SK-N-SH (cell line): ENCODE results near the gene TMEM178A. TPM values are rescaled to one million over a fixed set of nuclear protein-coding genes. Genes with fewer than 3 reads are reported as not detected.

Experiments used
- CTCF ChIA-PET: fragments of 300-600, 350-600 bp; formaldehyde crosslinking; extraction: SDS; loops from one replicate; lab custom pipeline; 2021; lab: Yijun Ruan, JAX
- POLR2A ChIA-PET: fragments of 350-600 bp; sonication (Branson Sonifier 250); formaldehyde crosslinking; extraction: SDS; loops from one replicate; lab custom pipeline; 2020; ENCODE audit warnings: antibody characterized with exemption, inconsistent platforms; lab: Yijun Ruan, JAX
- DNase-seq: peaks from one replicate; pipeline ENCODE4 v3.0.0; 2012
- H2AFZ ChIP-seq: fragments of 200-600 bp; sonication (generic); 2 replicates; pipeline ENCODE4 v1.8.1; 2016; ENCODE audit warnings: antibody characterized with exemption, mild to moderate bottlenecking, low read depth
- H3F3A ChIP-seq: fragments of 200-600 bp; sonication (generic); replicated peaks from 2 replicates; pipeline ENCODE3; 2016; ENCODE audit warnings: antibody characterized with exemption, mild to moderate bottlenecking; ENCODE audit not compliant: insufficient read depth
- H3K27ac ChIP-seq, 2 experiments: fragments of 200-500 bp in 1 of 2; fragments of 200-600 bp in 1 of 2; sonication (Bioruptor generic) in 1 of 2; sonication (generic), shearing (Covaris generic) in 1 of 2; 2 replicates each; pipeline versions ENCODE4 v1.5.1 to v1.6.1; 2014 to 2016; ENCODE audit warnings: low read depth in 2 of 2, inconsistent platforms in 1 of 2, low read length in 1 of 2, mild to moderate bottlenecking in 1 of 2, mixed read lengths in 1 of 2
- H3K27me3 ChIP-seq: fragments of 200-600 bp; sonication (generic), shearing (Covaris generic); 2 replicates; pipeline ENCODE4 v1.6.1; 2016; ENCODE audit warnings: mixed run types; ENCODE audit not compliant: insufficient read depth
- H3K36me3 ChIP-seq, 2 experiments: fragments of 200-500 bp in 1 of 2; fragments of 200-600 bp in 1 of 2; sonication (Bioruptor generic) in 1 of 2; sonication (generic) in 1 of 2; replicated peaks in 1 of 2; 2 replicates each; pipeline versions ENCODE3 to v1.5.1; 2014 to 2016; ENCODE audit warnings: low read length in 1 of 2, mild to moderate bottlenecking in 1 of 2; ENCODE audit not compliant: insufficient read depth in 2 of 2, control insufficient read depth in 1 of 2
- H3K4me1 ChIP-seq, 2 experiments: fragments of 200-500 bp in 1 of 2; fragments of 200-600 bp in 1 of 2; sonication (Bioruptor generic) in 1 of 2; sonication (generic), shearing (Covaris generic) in 1 of 2; 2 replicates each; pipeline versions ENCODE4 v1.5.1 to v1.6.1; 2014 to 2016; ENCODE audit warnings: low read depth in 1 of 2, low read length in 1 of 2, mixed run types in 1 of 2; ENCODE audit not compliant: insufficient read depth in 2 of 2, control insufficient read depth in 1 of 2
- H3K4me2 ChIP-seq: fragments of 200-600 bp; sonication (generic), shearing (Covaris generic); 2 replicates; pipeline ENCODE4 v1.6.1; 2017; ENCODE audit warnings: mixed run types
- H3K4me3 ChIP-seq, 2 experiments: fragments of 200-500 bp in 1 of 2; fragments of 200-600 bp in 1 of 2; sonication (Bioruptor generic) in 1 of 2; sonication (generic), shearing (Covaris generic) in 1 of 2; 2 replicates each; pipeline versions ENCODE4 v1.5.1 to v1.8.1; 2014 to 2016; ENCODE audit warnings: low read depth in 2 of 2, inconsistent platforms in 1 of 2, low read length in 1 of 2, mild to moderate bottlenecking in 1 of 2, mixed read lengths in 1 of 2, moderate library complexity in 1 of 2
- H3K79me2 ChIP-seq: fragments of 200-600 bp; sonication (generic); 2 replicates; pipeline ENCODE4 v1.8.1; 2017; ENCODE audit warnings: mild to moderate bottlenecking; ENCODE audit not compliant: insufficient read depth
- H3K9ac ChIP-seq: fragments of 200-600 bp; sonication (generic); 2 replicates; pipeline ENCODE4 v1.6.1; 2017; ENCODE audit warnings: mixed run types
- H3K9me2 ChIP-seq: fragments of 200-600 bp; sonication (generic); 2 replicates; pipeline ENCODE4 v1.6.1; 2017; ENCODE audit warnings: mixed run types
- H3K9me3 ChIP-seq: fragments of 200-600 bp; sonication (generic); 2 replicates; pipeline ENCODE4 v1.6.1; 2017; ENCODE audit warnings: mixed run types, mild to moderate bottlenecking, moderate library complexity
- H4K20me1 ChIP-seq: fragments of 200-600 bp; sonication (generic); 2 replicates; pipeline ENCODE4 v1.6.1; 2017; ENCODE audit warnings: mild to moderate bottlenecking, mixed run types; ENCODE audit not compliant: insufficient read depth
- ELF1 ChIP-seq: IDR thresholded peaks from 2 replicates; pipeline ENCODE4 v1.4.0; 2012
- EP300 ChIP-seq, 2 experiments: IDR thresholded peaks; 2 replicates each; pipeline versions ENCODE4 v1.4.0 to v1.6.1; 2012; ENCODE audit warnings: borderline replicate concordance in 1 of 2, low read depth in 1 of 2, low read length in 1 of 2
- EZH2phosphoT487 ChIP-seq: fragments of 200-600 bp; sonication (generic); IDR thresholded peaks from 2 replicates; pipeline ENCODE4 v1.6.1; 2017; ENCODE audit warnings: low read depth, mixed run types, mild to moderate bottlenecking, antibody characterized with exemption, moderate library complexity, borderline replicate concordance
- GABPA ChIP-seq: IDR thresholded peaks from 2 replicates; pipeline ENCODE4 v1.4.0; 2012; ENCODE audit warnings: low read depth, mild to moderate bottlenecking
- GATA2 ChIP-seq: sonication (generic); formaldehyde crosslinking; IDR thresholded peaks from 2 replicates; pipeline ENCODE4 v1.5.0; 2020; ENCODE audit warnings: mild to moderate bottlenecking, missing genetic modification reagents
- MXI1 ChIP-seq: IDR thresholded peaks from 2 replicates; pipeline ENCODE4 v1.6.1; 2012; ENCODE audit warnings: mild to moderate bottlenecking, low read depth, low read length, improper control_type of control experiment
- NFIC ChIP-seq: IDR thresholded peaks from 2 replicates; pipeline ENCODE4 v1.4.0; 2012; ENCODE audit warnings: borderline replicate concordance
- NRF1 ChIP-seq: IDR thresholded peaks from 2 replicates; pipeline ENCODE4 v1.6.1; 2012; ENCODE audit warnings: low read depth, mild to moderate bottlenecking, low read length
- POLR2AphosphoS5 ChIP-seq: IDR thresholded peaks from 2 replicates; pipeline ENCODE4 v1.6.1; 2012; ENCODE audit warnings: low read depth, low read length
- RCOR1 ChIP-seq: fragments of 150-350 bp; IDR thresholded peaks from 2 replicates; pipeline ENCODE4 v1.6.1; 2017; ENCODE audit warnings: antibody characterized with exemption, low read length
- REST ChIP-seq: IDR thresholded peaks from 2 replicates; pipeline ENCODE4 v1.6.1; 2012; ENCODE audit warnings: mild to moderate bottlenecking, low read depth, low read length, moderate library complexity
- RFX5 ChIP-seq: IDR thresholded peaks from 2 replicates; pipeline ENCODE4 v1.6.1; 2012; ENCODE audit warnings: mild to moderate bottlenecking, improper control_type of control experiment, low read length
- RXRA ChIP-seq: IDR thresholded peaks from 2 replicates; pipeline ENCODE4 v1.4.0; 2012; ENCODE audit warnings: low read depth, mild to moderate bottlenecking, borderline replicate concordance
- SIN3A ChIP-seq: IDR thresholded peaks from 2 replicates; pipeline ENCODE4 v1.6.1; 2012; ENCODE audit warnings: low read depth, mild to moderate bottlenecking, low read length, moderate library complexity, borderline replicate concordance
- SMC3 ChIP-seq: IDR thresholded peaks from 2 replicates; pipeline ENCODE4 v1.6.1; 2012; ENCODE audit warnings: low read depth, low read length, improper control_type of control experiment
- TAF1 ChIP-seq: IDR thresholded peaks from 2 replicates; pipeline ENCODE4 v1.6.1; 2012; ENCODE audit warnings: low read depth, mild to moderate bottlenecking, low read length, moderate library complexity, borderline replicate concordance
- TCF12 ChIP-seq: IDR thresholded peaks from 2 replicates; pipeline ENCODE4 v1.4.0; 2012
- YY1 ChIP-seq: IDR thresholded peaks from 2 replicates; pipeline ENCODE4 v1.4.0; 2012; ENCODE audit warnings: low read depth, mild to moderate bottlenecking
- WGBS: methylation state at CpG from one replicate; pipeline ENCODE4 v1.1.6; 2017; ENCODE audit warnings: low lambda C conversion rate; 5-methylcytosine and 5-hydroxymethylcytosine counted together
- polyA plus RNA-seq, 3 experiments: library from polyadenylated mRNA; depleted of rRNA; stranded (reverse); fragments of >200 nt; gene quantifications; 2 replicates each; pipeline ENCODE4 v1.2.3, GENCODE V29; 2012
- TF ChIP-seq, protein P1 (sequence below): fragments of 200-600 bp; sonication (generic); IDR thresholded peaks from 2 replicates; pipeline ENCODE4 v1.6.1; 2017; ENCODE audit warnings: antibody characterized with exemption, mild to moderate bottlenecking, moderate library complexity

Gene TMEM178A
- polyA plus RNA-seq, 1 of the 3 experiments (the other 2 are of a cell fraction): 0.84 TPM

DNA sequence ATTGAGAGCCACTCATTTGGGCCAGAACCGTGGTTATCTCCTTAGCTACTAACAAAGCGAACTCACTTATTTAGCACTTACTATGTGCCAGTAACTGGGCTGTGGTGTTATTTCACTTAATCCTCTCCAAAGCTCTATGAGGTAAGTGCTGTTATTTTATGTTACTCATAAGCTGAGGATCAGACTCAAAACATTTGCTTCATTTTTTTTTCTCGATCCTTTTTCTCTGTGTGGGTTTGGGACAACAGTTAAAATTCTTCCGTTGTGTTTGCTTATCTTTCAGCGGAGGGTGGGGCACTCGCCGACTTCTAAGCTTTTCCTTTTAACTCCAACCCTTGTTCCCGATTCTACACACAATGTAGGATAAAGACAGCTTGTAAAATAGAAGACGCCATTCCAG is 52.8 kb downstream of the TMEM178A start:
- no peaks in the 10 kb centered on the region for H4K20me1 ChIP-seq
- H3K36me3 ChIP-seq: no peaks in the 10 kb centered on the region
- H3F3A ChIP-seq: no peaks in the 10 kb centered on the region
- no peaks in the 10 kb centered on the region for H3K27me3 ChIP-seq
- WGBS: 88% methylated on average over 9 of the region's 9 CpGs
- ChIA-PET CTCF (interaction anchor here (0.6 to 10.8 kb wide), 4 partner anchors 11 to 322 kb away, joined by 3 to 88 read pairs (median 5); no protein-coding TSS in a partner anchor), POLR2A (no interaction called here)
- no peaks in the 10 kb centered on the region for H3K9me2 ChIP-seq
- no peaks in the 10 kb centered on the region for H3K79me2 ChIP-seq
- H3K4me1 ChIP-seq: peaks cover 0 to 3% of the 10 kb centered on the region in 2 experiments; a peak in 2 of 4 replicates
- no peak for DNase-seq
- H3K4me3 ChIP-seq: no peak overlapping the region
- H2AFZ ChIP-seq: no peak overlapping the region
- H3K4me2 ChIP-seq: no peak overlapping the region
- no peak for TF ChIP-seq GABPA
- TF ChIP-seq YY1: no peak
- TF ChIP-seq, protein P1, sequence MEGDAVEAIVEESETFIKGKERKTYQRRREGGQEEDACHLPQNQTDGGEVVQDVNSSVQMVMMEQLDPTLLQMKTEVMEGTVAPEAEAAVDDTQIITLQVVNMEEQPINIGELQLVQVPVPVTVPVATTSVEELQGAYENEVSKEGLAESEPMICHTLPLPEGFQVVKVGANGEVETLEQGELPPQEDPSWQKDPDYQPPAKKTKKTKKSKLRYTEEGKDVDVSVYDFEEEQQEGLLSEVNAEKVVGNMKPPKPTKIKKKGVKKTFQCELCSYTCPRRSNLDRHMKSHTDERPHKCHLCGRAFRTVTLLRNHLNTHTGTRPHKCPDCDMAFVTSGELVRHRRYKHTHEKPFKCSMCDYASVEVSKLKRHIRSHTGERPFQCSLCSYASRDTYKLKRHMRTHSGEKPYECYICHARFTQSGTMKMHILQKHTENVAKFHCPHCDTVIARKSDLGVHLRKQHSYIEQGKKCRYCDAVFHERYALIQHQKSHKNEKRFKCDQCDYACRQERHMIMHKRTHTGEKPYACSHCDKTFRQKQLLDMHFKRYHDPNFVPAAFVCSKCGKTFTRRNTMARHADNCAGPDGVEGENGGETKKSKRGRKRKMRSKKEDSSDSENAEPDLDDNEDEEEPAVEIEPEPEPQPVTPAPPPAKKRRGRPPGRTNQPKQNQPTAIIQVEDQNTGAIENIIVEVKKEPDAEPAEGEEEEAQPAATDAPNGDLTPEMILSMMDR: no peak
- no peak for TF ChIP-seq RCOR1
- no peak for TF ChIP-seq TCF12
- TF ChIP-seq NRF1: no peak
- TF ChIP-seq NFIC: no peak
- no peak overlapping the region for H3K9ac ChIP-seq
- no peaks in the 10 kb centered on the region for H3K9me3 ChIP-seq
- H3K27ac ChIP-seq: no peak overlapping the region

- Histone ChIP-seq H2AFZ (no peak overlapping the region), H3K27ac (no peak overlapping the region), H3K4me3 (no peak overlapping the region), H3K4me2 (no peak overlapping the region), H3K27me3 (no peaks in the 10 kb centered on the region), H3K4me1 (peaks cover 0 to 4% of the 10 kb centered on the region in 2 experiments; a peak in 2 of 4 replicates), H3F3A (no peaks in the 10 kb centered on the region), H3K36me3 (no peaks in the 10 kb centered on the region), H3K79me2 (no peaks in the 10 kb centered on the region), H4K20me1 (no peaks in the 10 kb centered on the region), H3K9me3 (no peaks in the 10 kb centered on the region), H3K9me2 (no peaks in the 10 kb centered on the region), H3K9ac (no peak overlapping the region)
- 62% methylated on average over 4 of the region's 8 CpGs for WGBS
- ChIA-PET POLR2A (no interaction called here), CTCF (interaction anchor here (0.7 to 10.8 kb wide), 4 partner anchors 10 to 323 kb away, joined by 3 to 88 read pairs (median 5); no protein-coding TSS in a partner anchor)
- no peak for DNase-seq
- no peak for TF ChIP-seq TCF12
- no peak for TF ChIP-seq POLR2AphosphoS5
- no peak for TF ChIP-seq MXI1
- no peak for TF ChIP-seq TAF1
- TF ChIP-seq ELF1: no peak
- no peak for TF ChIP-seq SIN3A
- no peak for TF ChIP-seq GATA2 (CRISPR knock-in tag)
- TF ChIP-seq SMC3: no peak
- TF ChIP-seq RFX5: no peak
- TF ChIP-seq NRF1: no peak
- TF ChIP-seq RXRA: no peak
- no peak for TF ChIP-seq REST
- TF ChIP-seq EP300 (IDR thresholded peaks at IDR 0.05; ENCODE audit: borderline replicate concordance in 1 of 2, low read depth in 1 of 2, low read length in 1 of 2): no peak
- no peak for TF ChIP-seq GABPA
- TF ChIP-seq RCOR1: no peak
- no peak for TF ChIP-seq EZH2phosphoT487
- TF ChIP-seq, protein P1: no peak
Measured at GRCh38 chr2:39719317-39719716, 53.6 kb downstream of the TMEM178A start.
